OCI-LY7 (cell line): ENCODE data around the gene LAPTM5. TPM values are rescaled to one million over a fixed set of nuclear protein-coding genes. Genes with fewer than 3 reads are reported as not detected.

Experiments
- BruUV-seq: library from RNA; stranded (reverse); fragments of 400-500 nt; replicated peaks from 2 replicates; lab custom pipeline; 2021; lab: Mats Ljungman, UMichigan
- CTCF ChIA-PET: fragments of 300-600 bp; sonication (Branson Sonifier 250); formaldehyde crosslinking; loops from one replicate; lab custom pipeline; 2022; ENCODE audit warnings: antibody characterized with exemption; ENCODE audit not compliant: unreplicated experiment; lab: Charles Lee
- POLR2A ChIA-PET: fragments of 300-600 bp; sonication (Branson Sonifier 250); formaldehyde crosslinking; loops from one replicate; lab custom pipeline; 2022; ENCODE audit warnings: antibody characterized with exemption; lab: Charles Lee
- DNase-seq: peaks from one replicate; pipeline ENCODE4 v3.0.0-alpha.2; 2015; ENCODE audit warnings: low spot score
- H2AFZ ChIP-seq: fragments of 200-600 bp; sonication (generic), shearing (Covaris generic); 2 replicates; pipeline ENCODE4 v1.6.1; 2014; ENCODE audit warnings: mild to moderate bottlenecking, antibody characterized with exemption, low read length, moderate library complexity
- H3K27ac ChIP-seq: fragments of 200-600 bp; sonication (generic); 2 replicates; pipeline ENCODE4 v1.5.1; 2014; ENCODE audit warnings: mixed run types, low read depth, mild to moderate bottlenecking, moderate library complexity, low read length, inconsistent platforms; ENCODE audit not compliant: poor library complexity, severe bottlenecking
- H3K36me3 ChIP-seq: fragments of 200-600 bp; sonication (generic); 2 replicates; pipeline ENCODE4 v1.6.1; 2014; ENCODE audit warnings: mild to moderate bottlenecking, antibody characterized with exemption, low read length, moderate library complexity, mixed read lengths; ENCODE audit not compliant: insufficient read depth
- H3K4me1 ChIP-seq: fragments of 200-600 bp; sonication (generic); 2 replicates; pipeline ENCODE4 v1.5.1; 2014; ENCODE audit warnings: mild to moderate bottlenecking, low read length; ENCODE audit not compliant: insufficient read depth, poor library complexity, severe bottlenecking
- H3K4me2 ChIP-seq: fragments of 200-600 bp; sonication (generic); 2 replicates; pipeline ENCODE4 v1.6.1; 2014; ENCODE audit warnings: mild to moderate bottlenecking, low read length
- H3K4me3 ChIP-seq: fragments of 200-600 bp; sonication (generic); 2 replicates; pipeline ENCODE4 v1.5.1; 2014; ENCODE audit warnings: mild to moderate bottlenecking, low read depth, low read length; ENCODE audit not compliant: poor library complexity, severe bottlenecking
- H3K79me2 ChIP-seq: fragments of 200-600 bp; sonication (generic); 2 replicates; pipeline ENCODE4 v1.6.1; 2016; ENCODE audit warnings: low read depth, mild to moderate bottlenecking, low read length, moderate library complexity, mixed read lengths; ENCODE audit not compliant: insufficient read depth
- H3K9me2 ChIP-seq: fragments of 200-600 bp; sonication (generic); 2 replicates; pipeline ENCODE4 v1.6.1; 2016; ENCODE audit warnings: mild to moderate bottlenecking, low read length, mixed read lengths; ENCODE audit not compliant: insufficient read depth
- H3K9me3 ChIP-seq: fragments of 200-600 bp; sonication (generic); 2 replicates; pipeline ENCODE4 v1.6.1; 2014; ENCODE audit warnings: mild to moderate bottlenecking, mixed run types, low read length, mixed read lengths
- H4K20me1 ChIP-seq: fragments of 200-600 bp; sonication (generic); 2 replicates; pipeline ENCODE4 v1.6.1; 2014; ENCODE audit warnings: mild to moderate bottlenecking, antibody characterized with exemption, low read length, moderate library complexity, mixed read lengths; ENCODE audit not compliant: insufficient read depth
- EZH2phosphoT487 ChIP-seq: fragments of 200-600 bp; sonication (generic); IDR thresholded peaks from 2 replicates; pipeline ENCODE4 v1.6.1; 2018; ENCODE audit warnings: low read depth, borderline replicate concordance, mild to moderate bottlenecking, mixed run types, antibody characterized with exemption, low read length, moderate library complexity, mixed read lengths
- intact Hi-C: fragments of 100-400 bp; cut with micrococcal nuclease; formaldehyde crosslinking; loops from one replicate; pipeline ENCODE4 v1.10.0; 2022; ENCODE audit not compliant: unreplicated experiment
- total RNA-seq, 2 experiments: library from RNA; depleted of rRNA in 1 of 2; stranded (reverse); fragments of >200 nt in 1 of 2; shearing (Covaris generic) in 1 of 2; gene quantifications; 2 replicates each; pipeline ENCODE4 v1.2.3, GENCODE V29; 2014 to 2022
- TF ChIP-seq, protein P1 (sequence below): fragments of 200-600 bp; sonication (generic); conservative IDR thresholded peaks from 2 replicates; pipeline ENCODE4 v1.5.1; 2014; ENCODE audit warnings: mild to moderate bottlenecking, antibody characterized with exemption, low read length, moderate library complexity, mixed read lengths

The LAPTM5 gene
- total RNA-seq, 2 experiments from 2014 or later = 113 to 137 TPM

GRCh38 chr1:30737357-30738039 is 20.1 kb downstream of the LAPTM5 start:
- ChIA-PET CTCF (no interaction called here), POLR2A (interaction anchor here (0.7 kb wide), 1 partner anchor 11 kb away, joined by 3 read pairs; no protein-coding TSS in a partner anchor)
- no peak for DNase-seq
- no peak overlapping the region for H2AFZ ChIP-seq
- H3K9me3 ChIP-seq = no peaks in the 10 kb centered on the region
- no peaks in the 10 kb centered on the region for H3K79me2 ChIP-seq
- no TSS peak for BruUV-seq
- no peak overlapping the region for H3K4me2 ChIP-seq
- intact Hi-C loops = no loop called here
- H3K4me1 ChIP-seq = peaks cover 35% of the 10 kb centered on the region
- TF ChIP-seq, protein P1, sequence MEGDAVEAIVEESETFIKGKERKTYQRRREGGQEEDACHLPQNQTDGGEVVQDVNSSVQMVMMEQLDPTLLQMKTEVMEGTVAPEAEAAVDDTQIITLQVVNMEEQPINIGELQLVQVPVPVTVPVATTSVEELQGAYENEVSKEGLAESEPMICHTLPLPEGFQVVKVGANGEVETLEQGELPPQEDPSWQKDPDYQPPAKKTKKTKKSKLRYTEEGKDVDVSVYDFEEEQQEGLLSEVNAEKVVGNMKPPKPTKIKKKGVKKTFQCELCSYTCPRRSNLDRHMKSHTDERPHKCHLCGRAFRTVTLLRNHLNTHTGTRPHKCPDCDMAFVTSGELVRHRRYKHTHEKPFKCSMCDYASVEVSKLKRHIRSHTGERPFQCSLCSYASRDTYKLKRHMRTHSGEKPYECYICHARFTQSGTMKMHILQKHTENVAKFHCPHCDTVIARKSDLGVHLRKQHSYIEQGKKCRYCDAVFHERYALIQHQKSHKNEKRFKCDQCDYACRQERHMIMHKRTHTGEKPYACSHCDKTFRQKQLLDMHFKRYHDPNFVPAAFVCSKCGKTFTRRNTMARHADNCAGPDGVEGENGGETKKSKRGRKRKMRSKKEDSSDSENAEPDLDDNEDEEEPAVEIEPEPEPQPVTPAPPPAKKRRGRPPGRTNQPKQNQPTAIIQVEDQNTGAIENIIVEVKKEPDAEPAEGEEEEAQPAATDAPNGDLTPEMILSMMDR = no peak
- TF ChIP-seq EZH2phosphoT487 = no peak
- H3K27ac ChIP-seq = no peak overlapping the region
- H3K9me2 ChIP-seq = no peaks in the 10 kb centered on the region
- peaks cover 33% of the 10 kb centered on the region for H3K36me3 ChIP-seq
- H3K4me3 ChIP-seq = no peak overlapping the region
- H4K20me1 ChIP-seq = no peaks in the 10 kb centered on the region

- intact Hi-C loops = no loop called here
- peaks cover 33% of the 10 kb centered on the region for H3K36me3 ChIP-seq
- TF ChIP-seq, protein P1 = no peak
- no peak for TF ChIP-seq EZH2phosphoT487
- H4K20me1 ChIP-seq = no peaks in the 10 kb centered on the region
- no peak overlapping the region for H2AFZ ChIP-seq
- no peaks in the 10 kb centered on the region for H3K9me3 ChIP-seq
- no TSS peak for BruUV-seq
- no peak overlapping the region for H3K4me2 ChIP-seq
- no peak for DNase-seq
- ChIA-PET POLR2A (interaction anchor here (0.9 to 1.5 kb wide), 2 partner anchors 12 to 21 kb away, joined by 3 to 5 read pairs; no protein-coding TSS in a partner anchor), CTCF (no interaction called here)
- H3K4me3 ChIP-seq = no peak overlapping the region
- H3K79me2 ChIP-seq = no peaks in the 10 kb centered on the region
- H3K4me1 ChIP-seq = peaks cover 32% of the 10 kb centered on the region
- no peak overlapping the region for H3K27ac ChIP-seq
- no peaks in the 10 kb centered on the region for H3K9me2 ChIP-seq
Observed at GRCh38 chr1:30735668-30736498, 21.7 kb downstream of the LAPTM5 start.
